Osteoblast (primary cell): ENCODE data around the gene MRPS25. TPM values are rescaled to one million over a fixed set of nuclear protein-coding genes. Genes with fewer than 3 reads are reported as not detected.

Experiments
- DNase-seq: peaks from one replicate; pipeline ENCODE4 v3.0.0; 2011; ENCODE audit warnings: low spot score, mixed read lengths; ENCODE audit not compliant: insufficient read length; ENCODE audit errors: missing footprints
- H2AFZ ChIP-seq: 2 replicates; pipeline ENCODE4 v1.6.0; 2011; ENCODE audit warnings: mild to moderate bottlenecking, low read length
- H3K27ac ChIP-seq: 2 replicates; pipeline ENCODE4 v1.5.1; 2011; ENCODE audit warnings: mild to moderate bottlenecking, low read depth, low read length, moderate library complexity
- H3K27me3 ChIP-seq: 2 replicates; pipeline ENCODE4 v1.6.0; 2012; ENCODE audit warnings: mild to moderate bottlenecking, control low read depth, inconsistent platforms, low read length, moderate library complexity; ENCODE audit not compliant: insufficient read depth
- H3K36me3 ChIP-seq: 2 replicates; pipeline ENCODE4 v1.5.1; 2011; ENCODE audit warnings: mild to moderate bottlenecking, low read length, control low read depth, moderate library complexity; ENCODE audit not compliant: insufficient read depth
- H3K4me1 ChIP-seq: 2 replicates; pipeline ENCODE4 v1.5.1; 2011; ENCODE audit warnings: mild to moderate bottlenecking, low read length, control low read depth, moderate library complexity; ENCODE audit not compliant: insufficient read depth
- H3K4me2 ChIP-seq: 2 replicates; pipeline ENCODE4 v1.6.0; 2011; ENCODE audit warnings: mild to moderate bottlenecking, low read length; ENCODE audit not compliant: insufficient read depth
- H3K4me3 ChIP-seq: fragments of 200-600 bp; sonication (generic); 3 replicates; pipeline ENCODE4 v1.5.1; 2012; ENCODE audit warnings: mild to moderate bottlenecking, low read length, inconsistent platforms; ENCODE audit not compliant: insufficient read depth
- H3K79me2 ChIP-seq: 2 replicates; pipeline ENCODE4 v1.6.0; 2012; ENCODE audit warnings: mild to moderate bottlenecking, low read length, control low read depth, inconsistent platforms; ENCODE audit not compliant: insufficient read depth
- H3K9me3 ChIP-seq: 2 replicates; pipeline ENCODE4 v1.5.1; 2011; ENCODE audit warnings: low read depth, low read length, control low read depth
- H4K20me1 ChIP-seq: 2 replicates; pipeline ENCODE4 v1.6.0; 2012; ENCODE audit warnings: mild to moderate bottlenecking, low read length, control low read depth; ENCODE audit not compliant: insufficient read depth
- CTCF ChIP-seq: IDR thresholded peaks from 2 replicates; pipeline ENCODE4 v1.5.1; 2011; ENCODE audit warnings: mild to moderate bottlenecking, low read depth, low read length, moderate library complexity; ENCODE audit errors: extremely low read depth
- total RNA-seq: library from RNA; depleted of rRNA; stranded (reverse); fragments of >200 nt; gene quantifications from 2 replicates; pipeline ENCODE4 v1.2.3, GENCODE V29; 2012

Gene MRPS25
- total RNA-seq, result 11.2 and 14.4 TPM in 2 replicates

- Histone ChIP-seq H4K20me1 (peaks cover 15% of the 10 kb centered on the region), H3K4me3 (peak within 1 kb of the TSS; percentile 99), H3K27ac (peak within 1 kb of the TSS; percentile 90), H3K4me1 (peaks cover 11% of the 10 kb centered on the region), H2AFZ (peak within 1 kb of the TSS; percentile 98), H3K4me2 (peak within 1 kb of the TSS; percentile 91), H3K9me3 (no peaks in the 10 kb centered on the region), H3K79me2 (peaks cover 27% of the 10 kb centered on the region), H3K36me3 (no peaks in the 10 kb centered on the region), H3K27me3 (no peaks in the 10 kb centered on the region)
- TF ChIP-seq CTCF, result no peak
- DNase-seq, result peak; percentile 100
Measured at GRCh38 chr3:15064835-15065549, at the start of gene MRPS25. MRPS25 (minus strand) TSS chr3:15065315; CDS start chr3:15065194, 121 bp downstream.

GRCh38 chr3:15113884-15114283, 48.8 kb upstream of the MRPS25 start:
- Histone ChIP-seq H3K27me3 (peaks cover 8% of the 10 kb centered on the region), H3K9me3 (no peaks in the 10 kb centered on the region), H2AFZ (no peak overlapping the region), H3K27ac (no peak overlapping the region), H3K36me3 (no peaks in the 10 kb centered on the region), H3K4me1 (peaks cover 10% of the 10 kb centered on the region), H3K4me2 (no peak overlapping the region), H3K4me3 (no peak overlapping the region), H3K79me2 (no peaks in the 10 kb centered on the region), H4K20me1 (no peaks in the 10 kb centered on the region)
- TF ChIP-seq CTCF, result no peak
- DNase-seq, result no peak

GRCh38 chr3:15113471-15113870, 48.4 kb upstream of the MRPS25 start:
- no peak overlapping the region for H2AFZ ChIP-seq
- no peak overlapping the region for H3K27ac ChIP-seq
- no peaks in the 10 kb centered on the region for H3K36me3 ChIP-seq
- H3K9me3 ChIP-seq, result no peaks in the 10 kb centered on the region
- no peaks in the 10 kb centered on the region for H3K79me2 ChIP-seq
- peaks cover 10% of the 10 kb centered on the region for H3K4me1 ChIP-seq
- no peak for TF ChIP-seq CTCF
- no peak for DNase-seq
- no peak overlapping the region for H3K4me3 ChIP-seq
- H3K4me2 ChIP-seq, result no peak overlapping the region
- H4K20me1 ChIP-seq, result no peaks in the 10 kb centered on the region
- H3K27me3 ChIP-seq, result peaks cover 8% of the 10 kb centered on the region

- H3K36me3 ChIP-seq, result no peaks in the 10 kb centered on the region
- H3K4me3 ChIP-seq, result no peak overlapping the region
- peaks cover 10% of the 10 kb centered on the region for H3K4me1 ChIP-seq
- no peak overlapping the region for H3K27ac ChIP-seq
- H2AFZ ChIP-seq, result no peak overlapping the region
- H3K27me3 ChIP-seq, result peaks cover 8% of the 10 kb centered on the region
- no peaks in the 10 kb centered on the region for H3K9me3 ChIP-seq
- DNase-seq, result no peak
- TF ChIP-seq CTCF, result no peak
- no peak overlapping the region for H3K4me2 ChIP-seq
- H4K20me1 ChIP-seq, result no peaks in the 10 kb centered on the region
- H3K79me2 ChIP-seq, result no peaks in the 10 kb centered on the region
Measured at GRCh38 chr3:15112011-15112410, 46.9 kb upstream of the MRPS25 start.
